HCT116 (cell line): ENCODE data around the gene MED13L. TPM values are rescaled to one million over a fixed set of nuclear protein-coding genes. Genes with fewer than 3 reads are reported as not detected.

Source experiments
- ATAC-seq: fragments of 200-7000 bp; cut with Tn5 transposase; 2 replicates; pipeline ENCODE4 v1.9.1; 2020; ENCODE audit warnings: mild to moderate bottlenecking, moderate library complexity
- BruUV-seq: library from RNA; stranded (reverse); fragments of 400-500 nt; replicated peaks from 2 replicates; lab custom pipeline; 2021; lab: Mats Ljungman, UMichigan
- CTCF ChIA-PET: fragments of 300-600 bp; sonication (Branson Sonifier 250); formaldehyde crosslinking; loops from one replicate; lab custom pipeline; 2021; ENCODE audit warnings: antibody characterized with exemption; lab: Charles Lee
- POLR2A ChIA-PET: fragments of 300-600, 350-600 bp; sonication (Branson Sonifier 250); formaldehyde crosslinking; loops from one replicate; lab custom pipeline; 2021; ENCODE audit warnings: antibody characterized with exemption; lab: Charles Lee
- RAD21 ChIA-PET, 2 experiments: fragments of 300-600 bp; sonication (Branson Sonifier 250); formaldehyde crosslinking; loops; one replicate each; lab custom pipeline; 2023; ENCODE audit warnings: low total read pairs in 2 of 2; ENCODE audit not compliant: uncharacterized antibody in 2 of 2, unreplicated experiment in 2 of 2, low non-redundant PET in 1 of 2; lab: Charles Lee
- DNase-seq: peaks from one replicate; pipeline ENCODE4 v3.0.0-alpha.2; 2010; ENCODE audit warnings: low read depth, low spot score
- H2AFZ ChIP-seq: fragments of 200-600 bp; shearing (Covaris generic), sonication (generic); 2 replicates; pipeline ENCODE4 v1.6.1; 2017; ENCODE audit warnings: low read depth, mixed run types, mixed read lengths, antibody characterized with exemption, low read length; ENCODE audit not compliant: poor library complexity, severe bottlenecking
- H3K27ac ChIP-seq: 2 replicates; pipeline ENCODE4 v1.5.1; 2012; ENCODE audit warnings: low read depth, low read length
- H3K27me3 ChIP-seq: fragments of 200-600 bp; sonication (generic); 2 replicates; pipeline ENCODE4 v1.6.1; 2016; ENCODE audit warnings: mixed run types, low read length, mixed read lengths; ENCODE audit not compliant: insufficient read depth
- H3K36me3 ChIP-seq, 2 experiments: fragments of 200-500 bp in 1 of 2; fragments of 200-600 bp in 1 of 2; sonication (Bioruptor generic) in 1 of 2; sonication (generic) in 1 of 2; 2 replicates each; pipeline versions ENCODE4 v1.5.1 to v1.6.1; 2014 to 2016; ENCODE audit warnings: low read length in 2 of 2, inconsistent platforms in 1 of 2, mixed read lengths in 1 of 2, mixed run types in 1 of 2; ENCODE audit not compliant: insufficient read depth in 2 of 2, control insufficient read depth in 1 of 2
- H3K4me1 ChIP-seq, 2 experiments: fragments of 200-600 bp in 1 of 2; sonication (generic) in 1 of 2; 2 replicates each; pipeline versions ENCODE4 v1.5.1 to v1.6.1; 2012 to 2017; ENCODE audit warnings: low read length in 2 of 2, inconsistent platforms in 1 of 2, mild to moderate bottlenecking in 1 of 2, mixed read lengths in 1 of 2, mixed run types in 1 of 2, moderate library complexity in 1 of 2; ENCODE audit not compliant: insufficient read depth in 2 of 2, control insufficient read depth in 1 of 2
- H3K4me2 ChIP-seq: fragments of 200-600 bp; sonication (generic); 2 replicates; pipeline ENCODE4 v1.6.1; 2017; ENCODE audit warnings: mixed run types, low read length, mixed read lengths
- H3K4me3 ChIP-seq, 2 experiments: fragments of 200-600 bp in 1 of 2; sonication (generic) in 1 of 2; replicated peaks in 1 of 2; 2 replicates each; pipeline ENCODE4 v1.5.1; 2011 to 2016; ENCODE audit warnings: low read length in 2 of 2, control low read depth in 1 of 2, low read depth in 1 of 2, mild to moderate bottlenecking in 1 of 2, mixed read lengths in 1 of 2, mixed run types in 1 of 2
- H3K79me2 ChIP-seq: fragments of 200-600 bp; sonication (generic); 2 replicates; pipeline ENCODE4 v1.6.1; 2017; ENCODE audit warnings: mild to moderate bottlenecking, mixed run types, low read length, moderate library complexity, mixed read lengths; ENCODE audit not compliant: insufficient read depth
- H3K9ac ChIP-seq: fragments of 200-600 bp; sonication (generic); 2 replicates; pipeline ENCODE4 v1.6.1; 2016; ENCODE audit warnings: low read length, mixed read lengths
- H3K9me2 ChIP-seq: fragments of 200-600 bp; sonication (generic), shearing (Covaris generic); 2 replicates; pipeline ENCODE4 v1.6.1; 2017; ENCODE audit warnings: mixed run types, mild to moderate bottlenecking, moderate library complexity; ENCODE audit not compliant: insufficient read depth
- H3K9me3 ChIP-seq, 2 experiments: fragments of 200-500 bp in 1 of 2; fragments of 200-600 bp in 1 of 2; sonication (Bioruptor generic) in 1 of 2; sonication (generic) in 1 of 2; 2 replicates each; pipeline ENCODE4 v1.6.1; 2014 to 2017; ENCODE audit warnings: low read length in 2 of 2, mixed read lengths in 2 of 2, inconsistent platforms in 1 of 2, low read depth in 1 of 2, mild to moderate bottlenecking in 1 of 2, mixed run types in 1 of 2, moderate library complexity in 1 of 2; ENCODE audit not compliant: control insufficient read depth in 1 of 2, insufficient read depth in 1 of 2
- H4K20me1 ChIP-seq: fragments of 200-600 bp; sonication (generic), shearing (Covaris generic); 2 replicates; pipeline ENCODE4 v1.6.1; 2017; ENCODE audit warnings: mixed run types, mild to moderate bottlenecking, moderate library complexity; ENCODE audit not compliant: insufficient read depth
- CBX3 ChIP-seq: IDR thresholded peaks from 2 replicates; pipeline ENCODE4 v1.6.1; 2012; ENCODE audit warnings: low read depth
- CEBPB ChIP-seq: IDR thresholded peaks from 2 replicates; pipeline ENCODE4 v1.6.1; 2012; ENCODE audit warnings: low read depth
- EZH2phosphoT487 ChIP-seq: fragments of 200-600 bp; IDR thresholded peaks from 2 replicates; pipeline ENCODE4 v1.6.1; 2018; ENCODE audit warnings: antibody characterized with exemption, borderline replicate concordance
- SRF ChIP-seq: IDR thresholded peaks from 2 replicates; pipeline ENCODE4 v1.6.1; 2012; ENCODE audit warnings: low read depth
- TCF7L2 ChIP-seq: IDR thresholded peaks from 2 replicates; pipeline ENCODE4 v1.7.0; 2011; ENCODE audit warnings: borderline replicate concordance, inconsistent platforms; ENCODE audit not compliant: insufficient read depth, insufficient read length; ENCODE audit errors: extremely low read depth
- intact Hi-C: fragments of 100-400 bp; cut with micrococcal nuclease; formaldehyde crosslinking; loops from 2 replicates; pipeline ENCODE4 v1.10.0; 2022
- total RNA-seq: library from RNA; stranded (reverse); gene quantifications from one replicate; pipeline ENCODE4 v1.2.1, GENCODE V29; 2021; ENCODE audit not compliant: unreplicated experiment
- TF ChIP-seq, protein P1 (sequence below): IDR thresholded peaks from 2 replicates; pipeline ENCODE4 v1.6.1; 2012; ENCODE audit warnings: low read depth

Gene MED13L
- total RNA-seq, 1 experiment from 2014 or later = 176 TPM

DNA sequence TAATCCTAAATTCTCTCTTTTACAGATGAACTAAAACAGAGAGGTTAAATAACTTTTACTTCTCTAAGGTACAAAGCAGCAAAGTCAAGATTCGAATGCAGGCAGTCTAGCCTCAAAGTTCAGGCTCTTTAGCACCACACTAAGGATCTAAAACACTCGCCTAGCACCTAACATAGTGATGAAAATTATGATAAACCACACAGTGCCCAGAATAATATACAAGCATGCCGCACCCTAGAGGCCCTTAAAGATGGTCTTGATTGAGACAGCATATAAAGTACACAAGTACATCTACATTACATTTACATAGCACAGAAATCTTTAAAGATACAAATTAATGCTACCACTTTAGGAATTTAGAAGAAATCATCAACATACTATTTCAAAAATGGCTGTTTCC, 207.0 kb downstream of the MED13L start:
- intact Hi-C loops = no loop called here

More for the DNA sequence above, 207.0 kb downstream of the MED13L start:
- no peak for ATAC-seq
- Histone ChIP-seq H3K79me2 (peaks cover 100% of the 10 kb centered on the region), H3K36me3 (no peaks in the 10 kb centered on the region)
- TF ChIP-seq SRF (no peak), CEBPB (no peak), EZH2phosphoT487 (no peak), TCF7L2 (no peak), CBX3 (no peak)
- TF ChIP-seq, protein P1, sequence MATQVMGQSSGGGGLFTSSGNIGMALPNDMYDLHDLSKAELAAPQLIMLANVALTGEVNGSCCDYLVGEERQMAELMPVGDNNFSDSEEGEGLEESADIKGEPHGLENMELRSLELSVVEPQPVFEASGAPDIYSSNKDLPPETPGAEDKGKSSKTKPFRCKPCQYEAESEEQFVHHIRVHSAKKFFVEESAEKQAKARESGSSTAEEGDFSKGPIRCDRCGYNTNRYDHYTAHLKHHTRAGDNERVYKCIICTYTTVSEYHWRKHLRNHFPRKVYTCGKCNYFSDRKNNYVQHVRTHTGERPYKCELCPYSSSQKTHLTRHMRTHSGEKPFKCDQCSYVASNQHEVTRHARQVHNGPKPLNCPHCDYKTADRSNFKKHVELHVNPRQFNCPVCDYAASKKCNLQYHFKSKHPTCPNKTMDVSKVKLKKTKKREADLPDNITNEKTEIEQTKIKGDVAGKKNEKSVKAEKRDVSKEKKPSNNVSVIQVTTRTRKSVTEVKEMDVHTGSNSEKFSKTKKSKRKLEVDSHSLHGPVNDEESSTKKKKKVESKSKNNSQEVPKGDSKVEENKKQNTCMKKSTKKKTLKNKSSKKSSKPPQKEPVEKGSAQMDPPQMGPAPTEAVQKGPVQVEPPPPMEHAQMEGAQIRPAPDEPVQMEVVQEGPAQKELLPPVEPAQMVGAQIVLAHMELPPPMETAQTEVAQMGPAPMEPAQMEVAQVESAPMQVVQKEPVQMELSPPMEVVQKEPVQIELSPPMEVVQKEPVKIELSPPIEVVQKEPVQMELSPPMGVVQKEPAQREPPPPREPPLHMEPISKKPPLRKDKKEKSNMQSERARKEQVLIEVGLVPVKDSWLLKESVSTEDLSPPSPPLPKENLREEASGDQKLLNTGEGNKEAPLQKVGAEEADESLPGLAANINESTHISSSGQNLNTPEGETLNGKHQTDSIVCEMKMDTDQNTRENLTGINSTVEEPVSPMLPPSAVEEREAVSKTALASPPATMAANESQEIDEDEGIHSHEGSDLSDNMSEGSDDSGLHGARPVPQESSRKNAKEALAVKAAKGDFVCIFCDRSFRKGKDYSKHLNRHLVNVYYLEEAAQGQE = no peak
- TF ChIP-seq, all 23 proteins: peak for 0
- ChIA-PET POLR2A (no interaction called here), CTCF (no interaction called here), RAD21 (no interaction called here)
- Histone ChIP-seq H3K4me3 (no peak overlapping the region), H3K27ac (no peak overlapping the region), H4K20me1 (peaks cover 51% of the 10 kb centered on the region), H3K9ac (no peak overlapping the region), H2AFZ (no peak overlapping the region), H3K27me3 (no peaks in the 10 kb centered on the region), H3K4me2 (no peak overlapping the region), H3K4me1 (peaks cover 2 to 7% of the 10 kb centered on the region in 2 experiments; a peak in 2 of 4 replicates), H3K9me2 (no peaks in the 10 kb centered on the region), H3K9me3 (no peaks in the 10 kb centered on the region)
- no TSS peak for BruUV-seq
- no peak for DNase-seq
